B cell (primary cell): ENCODE measurements around the gene C1orf35. TPM values are rescaled to one million over a fixed set of nuclear protein-coding genes. Genes with fewer than 3 reads are reported as not detected.

Experiments used
- ATAC-seq: fragments of 200-7000 bp; cut with Tn5 transposase; one replicate; pipeline ENCODE4 v1.10.0; 2021; ENCODE audit warnings: low read depth, mild to moderate bottlenecking, moderate number of reproducible peaks, moderate library complexity
- CTCF ChIA-PET: fragments of 350-600 bp; sonication (Branson Sonifier 250); formaldehyde crosslinking; loops from one replicate; lab custom pipeline; 2021; ENCODE audit warnings: antibody characterized with exemption, inconsistent platforms; lab: Charles Lee
- POLR2A ChIA-PET: fragments of 350-600 bp; sonication (Branson Sonifier 250); formaldehyde crosslinking; loops from one replicate; lab custom pipeline; 2021; ENCODE audit warnings: antibody characterized with exemption; lab: Charles Lee
- DNase-seq: peaks from one replicate; pipeline ENCODE4 v3.0.0; 2013
- H2AFZ ChIP-seq: 2 replicates; pipeline ENCODE4 v1.6.1; 2012; ENCODE audit warnings: mild to moderate bottlenecking, low read depth, low read length; ENCODE audit not compliant: insufficient read depth, poor library complexity, severe bottlenecking
- H3K27ac ChIP-seq, 2 donors: 1 replicate in 1 of 2; 2 replicates in 1 of 2; pipeline ENCODE4 v1.5.1; 2012 to 2013; ENCODE audit warnings: low read length in 2 of 2, mild to moderate bottlenecking in 2 of 2, moderate library complexity in 1 of 2
- H3K27me3 ChIP-seq, 4 experiments: fragments of 200-600 bp in 1 of 4; sonication (generic) in 1 of 4; replicated peaks in 1 of 4; 1 replicate in 2 of 4; 2 replicates in 2 of 4; pipeline versions ENCODE4 v1.6.1 to v1.7.0; 2013 to 2016; ENCODE audit warnings: low read length in 3 of 4, mild to moderate bottlenecking in 2 of 4, mixed read lengths in 1 of 4, moderate library complexity in 1 of 4; ENCODE audit not compliant: insufficient read depth in 4 of 4, control insufficient read depth in 3 of 4; ENCODE audit errors: control extremely low read depth in 1 of 4
- H3K36me3 ChIP-seq, 2 experiments: replicated peaks in 1 of 2; 1 replicate in 1 of 2; 2 replicates in 1 of 2; pipeline versions ENCODE4 v1.6.1 to v1.7.1; 2013; ENCODE audit warnings: low read length in 1 of 2; ENCODE audit not compliant: insufficient read depth in 2 of 2, control insufficient read depth in 1 of 2; ENCODE audit errors: control extremely low read depth in 1 of 2, extremely low read depth in 1 of 2
- H3K4me1 ChIP-seq, 2 donors: fragments of 200-600 bp in 1 of 2; sonication (generic) in 1 of 2; 1 replicate in 1 of 2; 2 replicates in 1 of 2; pipeline versions ENCODE4 v1.5.1 to v1.6.1; 2013 to 2017; ENCODE audit warnings: low read length in 2 of 2; ENCODE audit not compliant: control insufficient read depth in 2 of 2, insufficient read depth in 2 of 2
- H3K4me2 ChIP-seq: replicated peaks from 2 replicates; pipeline ENCODE3; 2012; ENCODE audit warnings: mild to moderate bottlenecking, low read depth, low read length; ENCODE audit not compliant: poor library complexity, severe bottlenecking
- H3K4me3 ChIP-seq, 5 experiments: fragments of 200-600 bp in 1 of 5; sonication (generic) in 1 of 5; 1 replicate in 3 of 5; 2 replicates in 2 of 5; pipeline versions ENCODE4 v1.5.1 to v1.7.0; 2011 to 2016; ENCODE audit warnings: low read length in 4 of 5, mild to moderate bottlenecking in 4 of 5, low read depth in 2 of 5, control low read depth in 1 of 5, moderate library complexity in 1 of 5; ENCODE audit not compliant: insufficient read depth in 1 of 5; ENCODE audit errors: control extremely low read depth in 1 of 5, extremely low read depth in 1 of 5
- H3K79me2 ChIP-seq: fragments of 200-600 bp; sonication (generic); one replicate; pipeline ENCODE4 v1.6.0; 2016; ENCODE audit warnings: low read length; ENCODE audit not compliant: control insufficient read depth, insufficient read depth
- H3K9ac ChIP-seq: fragments of 200-600 bp; sonication (generic); 2 replicates; pipeline ENCODE4 v1.6.1; 2017; ENCODE audit warnings: mild to moderate bottlenecking, low read length, moderate library complexity
- H3K9me3 ChIP-seq, 3 donors: one replicate each; pipeline versions ENCODE4 v1.6.1 to v1.7.1; 2013; ENCODE audit warnings: low read length in 2 of 3; ENCODE audit not compliant: control insufficient read depth in 2 of 3, insufficient read depth in 1 of 3; ENCODE audit errors: control extremely low read depth in 1 of 3
- H4K20me1 ChIP-seq: 2 replicates; pipeline ENCODE4 v1.6.0; 2012; ENCODE audit warnings: mild to moderate bottlenecking, low read length; ENCODE audit not compliant: insufficient read depth, control insufficient read depth, poor library complexity, severe bottlenecking
- H3K27ac Mint-ChIP-seq: one replicate; pipeline ENCODE4 v1.8.0; 2021; ENCODE audit warnings: mixed read lengths
- H3K27me3 Mint-ChIP-seq: one replicate; pipeline ENCODE4 v1.8.0; 2021; ENCODE audit warnings: mixed read lengths
- H3K4me1 Mint-ChIP-seq: one replicate; pipeline ENCODE4 v1.8.0; 2021; ENCODE audit warnings: mixed read lengths
- H3K4me3 Mint-ChIP-seq: one replicate; pipeline ENCODE4 v1.8.0; 2021; ENCODE audit warnings: mixed read lengths
- H3K9me3 Mint-ChIP-seq: one replicate; pipeline ENCODE4 v1.8.0; 2022; ENCODE audit warnings: mixed read lengths; ENCODE audit not compliant: insufficient read depth
- CTCF ChIP-seq: fragments of 200-600 bp; IDR thresholded peaks from one replicate; pipeline ENCODE4 v1.8.0; 2022; ENCODE audit warnings: antibody characterized with exemption, mild to moderate bottlenecking
- EZH2 ChIP-seq: IDR thresholded peaks from 2 replicates; pipeline ENCODE4 v1.6.1; 2012; ENCODE audit warnings: borderline replicate concordance, low read depth, mild to moderate bottlenecking, moderate library complexity, low read length; ENCODE audit not compliant: insufficient read depth, poor library complexity, severe bottlenecking
- WGBS: methylation state at CpG from one replicate; pipeline ENCODE4 v1.1.5; 2013; ENCODE audit warnings: missing lambda C conversion rate; ENCODE audit not compliant: insufficient coverage; 5-methylcytosine and 5-hydroxymethylcytosine counted together
- intact Hi-C: fragments of 100-400 bp; cut with micrococcal nuclease; formaldehyde crosslinking; loops from one replicate; pipeline ENCODE4 v1.10.0; 2022
- polyA plus RNA-seq: library from polyadenylated mRNA; depleted of rRNA; stranded (reverse); fragments of >200 nt; gene quantifications from 2 replicates; pipeline ENCODE4 v1.2.3, GENCODE V29; 2012
- total RNA-seq, 2 donors: library from RNA; stranded (reverse); fragments of 120-200 nt in 1 of 2; gene quantifications; 1 replicate in 1 of 2; 2 replicates in 1 of 2; pipeline versions ENCODE4 v1.2.3 to v1.2.4, GENCODE V29; 2013 to 2022

The C1orf35 gene
- total and polyA plus RNA-seq, 2 donors (not counting 1 experiment from before 2014, with no cell fraction given), result 24.1 to 41.0 TPM

- Mint-ChIP-seq H3K27me3 (no peaks in the 10 kb centered on the region), H3K4me3 (no peak overlapping the region), H3K4me1 (peaks cover 24% of the 10 kb centered on the region), H3K27ac (no peak overlapping the region), H3K9me3 (no peaks in the 10 kb centered on the region)
- H3K9ac ChIP-seq, result no peak overlapping the region
- ATAC-seq (no peak), DNase-seq (no peak)
- no peaks in the 10 kb centered on the region for H3K27me3 ChIP-seq
- no peak overlapping the region for H3K27ac ChIP-seq
- POLR2A ChIA-PET, result no interaction called here
- no peak overlapping the region for H2AFZ ChIP-seq
- peaks cover 37% of the 10 kb centered on the region for H4K20me1 ChIP-seq
- intact Hi-C loops, result no loop called here
- TF ChIP-seq CTCF, result no peak
- no peak for TF ChIP-seq EZH2
- no peak overlapping the region for H3K4me3 ChIP-seq
- no peaks in the 10 kb centered on the region for H3K9me3 ChIP-seq
- CTCF ChIA-PET, result no interaction called here
- peaks cover 50% of the 10 kb centered on the region for H3K79me2 ChIP-seq
- H3K36me3 ChIP-seq, result no peaks in the 10 kb centered on the region
- peaks cover 20 to 24% of the 10 kb centered on the region in 2 donors for H3K4me1 ChIP-seq
- no peak overlapping the region for H3K4me2 ChIP-seq
- 97% methylated on average over 6 of the region's 7 CpGs for WGBS
These were observed 23.4 kb downstream of the C1orf35 start for GRCh38 chr1:228079601-228080263.

GRCh38 chr1:228079013-228079412 lies 24.1 kb downstream of the C1orf35 start:
- no peak overlapping the region for H3K27ac Mint-ChIP-seq
- Histone ChIP-seq H4K20me1 (peaks cover 30% of the 10 kb centered on the region), H3K36me3 (no peaks in the 10 kb centered on the region), H3K4me3 (no peak overlapping the region), H3K4me1 (peaks cover 13 to 17% of the 10 kb centered on the region in 2 donors), H2AFZ (no peak overlapping the region), H3K27me3 (no peaks in the 10 kb centered on the region), H3K9me3 (no peaks in the 10 kb centered on the region), H3K4me2 (no peak overlapping the region), H3K27ac (no peak overlapping the region), H3K79me2 (peaks cover 42% of the 10 kb centered on the region), H3K9ac (no peak overlapping the region)
- intact Hi-C loops, result no loop called here
- no peak overlapping the region for H3K4me3 Mint-ChIP-seq
- DNase-seq (no peak), ATAC-seq (no peak)
- TF ChIP-seq CTCF (no peak), EZH2 (no peak)
- ChIA-PET CTCF (no interaction called here), POLR2A (no interaction called here)
- no peaks in the 10 kb centered on the region for H3K27me3 Mint-ChIP-seq
- 92% methylated on average over 5 of the region's 7 CpGs for WGBS
- H3K4me1 Mint-ChIP-seq, result peaks cover 18% of the 10 kb centered on the region
- no peaks in the 10 kb centered on the region for H3K9me3 Mint-ChIP-seq
